ENCODE results near the gene ANO7. TPM values are rescaled to one million over a fixed set of nuclear protein-coding genes. Genes with fewer than 3 reads are reported as not detected.

The ANO7 gene
- total RNA-seq, 3 donors from 2014 or later (not counting 1 experiment from before 2014, with no cell fraction given), result 0.97 to 1.4 (median 1.1) TPM

- Mint-ChIP-seq H3K27me3 (ENCODE audit: low read depth in 2 of 2) (no peaks in the 10 kb centered on the region), H3K9me3 (no peaks in the 10 kb centered on the region), H3K27ac (no peak overlapping the region), H3K4me1 (peaks cover 14 to 31% of the 10 kb centered on the region in 2 donors), H3K36me3 (no peaks in the 10 kb centered on the region), H3K4me3 (no peak overlapping the region)
- Histone ChIP-seq H3K27ac (ENCODE audit: low read length) (no peak overlapping the region), H3K27me3 (ENCODE audit: control insufficient read depth, insufficient read depth, low read length) (no peaks in the 10 kb centered on the region), H3K4me3 (ENCODE audit: low read length) (no peak overlapping the region), H3K4me1 (ENCODE audit: control insufficient read depth, insufficient read depth, low read length) (peaks cover 4% of the 10 kb centered on the region), H3K9me3 (ENCODE audit: control insufficient read depth, insufficient read depth, low read length) (no peaks in the 10 kb centered on the region), H3K36me3 (ENCODE audit: control insufficient read depth, insufficient read depth, low read length) (peaks cover 30% of the 10 kb centered on the region)
- WGBS (ENCODE audit: insufficient coverage), result 100% methylated on average over 1 of the region's 1 CpG
- DNase-seq, result no peak
- intact Hi-C loops (cut with micrococcal nuclease), result no loop called here
- no peak for ATAC-seq
- TF ChIP-seq CTCF (IDR thresholded peaks at IDR 0.05), result no peak
Observed at GRCh38 chr2:241155936-241156335, 32.5 kb upstream of the ANO7 start.

- Mint-ChIP-seq H3K4me3 (no peak overlapping the region), H3K9me3 (no peaks in the 10 kb centered on the region), H3K36me3 (no peaks in the 10 kb centered on the region), H3K4me1 (peaks cover 4 to 21% of the 10 kb centered on the region in 2 donors), H3K27me3 (ENCODE audit: low read depth in 2 of 2) (no peaks in the 10 kb centered on the region), H3K27ac (no peak overlapping the region)
- DNase-seq, result no peak
- Histone ChIP-seq H3K9me3 (ENCODE audit: control insufficient read depth, insufficient read depth, low read length) (no peaks in the 10 kb centered on the region), H3K4me1 (ENCODE audit: control insufficient read depth, insufficient read depth, low read length) (no peaks in the 10 kb centered on the region), H3K27ac (ENCODE audit: low read length) (no peak overlapping the region), H3K27me3 (ENCODE audit: control insufficient read depth, insufficient read depth, low read length) (no peaks in the 10 kb centered on the region), H3K36me3 (ENCODE audit: control insufficient read depth, insufficient read depth, low read length) (peaks cover 36% of the 10 kb centered on the region), H3K4me3 (ENCODE audit: low read length) (no peak overlapping the region)
- TF ChIP-seq CTCF (IDR thresholded peaks at IDR 0.05), result no peak
- WGBS (ENCODE audit: insufficient coverage), result 49% methylated on average over 5 of the region's 5 CpGs
- intact Hi-C loops (cut with micrococcal nuclease), result no loop called here
- no peak for ATAC-seq
Observed at GRCh38 chr2:241156971-241157441, 31.5 kb upstream of the ANO7 start.

GRCh38 chr2:241157841-241158545 lies 30.5 kb upstream of the ANO7 start:
- H3K4me1 ChIP-seq (ENCODE audit: control insufficient read depth, insufficient read depth, low read length), result no peaks in the 10 kb centered on the region
- 90% methylated on average over 9 of the region's 9 CpGs for WGBS (ENCODE audit: insufficient coverage)
- no peaks in the 10 kb centered on the region for H3K36me3 Mint-ChIP-seq
- no peaks in the 10 kb centered on the region for H3K9me3 ChIP-seq (ENCODE audit: control insufficient read depth, insufficient read depth, low read length)
- no peak for TF ChIP-seq CTCF (IDR thresholded peaks at IDR 0.05)
- DNase-seq (no peak), ATAC-seq (no peak)
- no peak overlapping the region for H3K27ac ChIP-seq (ENCODE audit: low read length)
- intact Hi-C loops (cut with micrococcal nuclease), result no loop called here
- no peak overlapping the region for H3K4me3 ChIP-seq (ENCODE audit: low read length)
- H3K4me1 Mint-ChIP-seq, result peaks cover 0 to 16% of the 10 kb centered on the region in 2 donors
- no peaks in the 10 kb centered on the region for H3K27me3 ChIP-seq (ENCODE audit: control insufficient read depth, insufficient read depth, low read length)
- no peaks in the 10 kb centered on the region for H3K27me3 Mint-ChIP-seq (ENCODE audit: low read depth in 2 of 2)
- H3K36me3 ChIP-seq (ENCODE audit: control insufficient read depth, insufficient read depth, low read length), result peaks cover 39% of the 10 kb centered on the region
- H3K4me3 Mint-ChIP-seq, result no peak overlapping the region
- H3K27ac Mint-ChIP-seq, result no peak overlapping the region
- no peaks in the 10 kb centered on the region for H3K9me3 Mint-ChIP-seq

GRCh38 chr2:241158546-241158900 lies 30.0 kb upstream of the ANO7 start:
- no peak for ATAC-seq
- Histone ChIP-seq H3K27me3 (ENCODE audit: control insufficient read depth, insufficient read depth, low read length) (no peaks in the 10 kb centered on the region), H3K4me3 (ENCODE audit: low read length) (no peak overlapping the region), H3K4me1 (ENCODE audit: control insufficient read depth, insufficient read depth, low read length) (no peaks in the 10 kb centered on the region), H3K36me3 (ENCODE audit: control insufficient read depth, insufficient read depth, low read length) (peaks cover 41% of the 10 kb centered on the region), H3K9me3 (ENCODE audit: control insufficient read depth, insufficient read depth, low read length) (no peaks in the 10 kb centered on the region), H3K27ac (ENCODE audit: low read length) (no peak overlapping the region)
- H3K4me1 Mint-ChIP-seq, result peaks cover 0 to 12% of the 10 kb centered on the region in 2 donors
- H3K9me3 Mint-ChIP-seq, result no peaks in the 10 kb centered on the region
- H3K27ac Mint-ChIP-seq, result no peak overlapping the region
- H3K27me3 Mint-ChIP-seq (ENCODE audit: low read depth in 2 of 2), result no peaks in the 10 kb centered on the region
- H3K4me3 Mint-ChIP-seq, result no peak overlapping the region
- no peak for DNase-seq
- TF ChIP-seq CTCF (IDR thresholded peaks at IDR 0.05), result no peak
- 94% methylated on average over 8 of the region's 8 CpGs for WGBS (ENCODE audit: insufficient coverage)
- intact Hi-C loops (cut with micrococcal nuclease), result no loop called here
- H3K36me3 Mint-ChIP-seq, result no peaks in the 10 kb centered on the region
